Esophagus muscularis mucosa (tissue), 4 donors: ENCODE data around the gene GNAZ.

ENCODE experiments used
- EP300 ChIP-seq: sonication (generic); formaldehyde crosslinking; IDR thresholded peaks from one replicate; pipeline ENCODE4 v1.6.1; 2017; ENCODE audit warnings: antibody characterized with exemption
- POLR2A ChIP-seq: fragments of 450-650 bp; IDR thresholded peaks from one replicate; pipeline ENCODE4 v1.6.1; 2017; ENCODE audit warnings: antibody characterized with exemption, moderate library complexity, mild to moderate bottlenecking, low read depth
- POLR2AphosphoS5 ChIP-seq, 2 donors: sonication (generic); formaldehyde crosslinking; IDR thresholded peaks; one replicate each; pipeline ENCODE4 v1.6.1; 2017; ENCODE audit warnings: antibody characterized with exemption in 2 of 2
- TF ChIP-seq, protein P1 (sequence below), 3 experiments: fragments of 200-600 bp in 2 of 3; fragments of 450-650 bp in 1 of 3; sonication (generic) in 2 of 3; IDR thresholded peaks; one replicate each; pipeline ENCODE4 v1.5.1; 2017 to 2019; ENCODE audit warnings: antibody characterized with exemption in 3 of 3, mild to moderate bottlenecking in 2 of 3, moderate library complexity in 1 of 3

GRCh38 chr22:23123804-23124254 is 53.5 kb downstream of the GNAZ start:
- TF ChIP-seq, protein P1, sequence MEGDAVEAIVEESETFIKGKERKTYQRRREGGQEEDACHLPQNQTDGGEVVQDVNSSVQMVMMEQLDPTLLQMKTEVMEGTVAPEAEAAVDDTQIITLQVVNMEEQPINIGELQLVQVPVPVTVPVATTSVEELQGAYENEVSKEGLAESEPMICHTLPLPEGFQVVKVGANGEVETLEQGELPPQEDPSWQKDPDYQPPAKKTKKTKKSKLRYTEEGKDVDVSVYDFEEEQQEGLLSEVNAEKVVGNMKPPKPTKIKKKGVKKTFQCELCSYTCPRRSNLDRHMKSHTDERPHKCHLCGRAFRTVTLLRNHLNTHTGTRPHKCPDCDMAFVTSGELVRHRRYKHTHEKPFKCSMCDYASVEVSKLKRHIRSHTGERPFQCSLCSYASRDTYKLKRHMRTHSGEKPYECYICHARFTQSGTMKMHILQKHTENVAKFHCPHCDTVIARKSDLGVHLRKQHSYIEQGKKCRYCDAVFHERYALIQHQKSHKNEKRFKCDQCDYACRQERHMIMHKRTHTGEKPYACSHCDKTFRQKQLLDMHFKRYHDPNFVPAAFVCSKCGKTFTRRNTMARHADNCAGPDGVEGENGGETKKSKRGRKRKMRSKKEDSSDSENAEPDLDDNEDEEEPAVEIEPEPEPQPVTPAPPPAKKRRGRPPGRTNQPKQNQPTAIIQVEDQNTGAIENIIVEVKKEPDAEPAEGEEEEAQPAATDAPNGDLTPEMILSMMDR (IDR thresholded peaks at IDR 0.05): no peak
- no peak for TF ChIP-seq EP300
- no peak for TF ChIP-seq POLR2AphosphoS5 (IDR thresholded peaks at IDR 0.05)
- TF ChIP-seq POLR2A: no peak
